Spleen (tissue), 11 donors: ENCODE results near the gene SEC14L2. TPM values are rescaled to one million over a fixed set of nuclear protein-coding genes. Genes with fewer than 3 reads are reported as not detected.

Experiments used
- DNase-seq: peaks from one replicate; pipeline ENCODE4 v3.0.0-alpha.2; 2020
- H3K27ac ChIP-seq, 8 donors: fragments of 200-600 bp; sonication (generic) in 7 of 8; 1 replicate in 4 of 8; 2 replicates in 4 of 8; pipeline versions ENCODE4 v1.5.0 to v1.8.0; 2016 to 2021; ENCODE audit warnings: inconsistent platforms in 4 of 8, mild to moderate bottlenecking in 4 of 8, moderate library complexity in 1 of 8
- H3K27me3 ChIP-seq, 7 donors: fragments of 200-600 bp; sonication (generic) in 6 of 7; replicated peaks in 1 of 7; 1 replicate in 4 of 7; 2 replicates in 3 of 7; pipeline versions ENCODE4 v1.5.0 to v1.8.0; 2016 to 2021; ENCODE audit warnings: inconsistent platforms in 3 of 7, mild to moderate bottlenecking in 1 of 7
- H3K36me3 ChIP-seq, 6 donors: fragments of 200-600 bp; sonication (generic) in 5 of 6; 1 replicate in 4 of 6; 2 replicates in 2 of 6; pipeline versions ENCODE4 v1.5.0 to v1.8.0; 2016 to 2021; ENCODE audit warnings: inconsistent platforms in 2 of 6
- H3K4me1 ChIP-seq, 6 donors: fragments of 200-600 bp; sonication (generic) in 5 of 6; 1 replicate in 3 of 6; 2 replicates in 3 of 6; pipeline versions ENCODE4 v1.5.0 to v1.8.0; 2016 to 2021; ENCODE audit warnings: inconsistent platforms in 3 of 6
- H3K4me3 ChIP-seq, 8 donors: fragments of 200-600 bp; sonication (generic) in 7 of 8; 1 replicate in 4 of 8; 2 replicates in 4 of 8; pipeline versions ENCODE4 v1.5.0 to v1.8.0; 2016 to 2021; ENCODE audit warnings: inconsistent platforms in 4 of 8, mild to moderate bottlenecking in 4 of 8, moderate library complexity in 2 of 8
- H3K9me3 ChIP-seq, 8 donors: fragments of 200-600 bp; sonication (generic) in 7 of 8; 1 replicate in 4 of 8; 2 replicates in 4 of 8; pipeline versions ENCODE4 v1.5.0 to v1.8.0; 2016 to 2021; ENCODE audit warnings: inconsistent platforms in 4 of 8
- POLR2A ChIP-seq, 3 donors: fragments of 450-650 bp; IDR thresholded peaks; one replicate each; pipeline ENCODE4 v1.5.1; 2017; ENCODE audit warnings: antibody characterized with exemption in 3 of 3, mild to moderate bottlenecking in 1 of 3
- POLR2AphosphoS5 ChIP-seq, 3 donors: sonication (generic); formaldehyde crosslinking; IDR thresholded peaks; one replicate each; pipeline ENCODE4 v1.5.1; 2017; ENCODE audit warnings: antibody characterized with exemption in 3 of 3
- WGBS, 5 donors: extraction: QIAGEN DNeasy Blood & Tissue Kit in 3 of 5; methylation state at CpG; one replicate each; pipeline versions ENCODE4 v1.1.5 to v1.1.7; 2013 to 2018; 5-methylcytosine and 5-hydroxymethylcytosine counted together
- intact Hi-C: fragments of 100-400 bp; cut with DNase I; formaldehyde crosslinking; loops from one replicate; pipeline ENCODE4 v1.15.0; 2023; ENCODE audit warnings: low total_unique reads
- polyA plus RNA-seq, 3 donors: library from polyadenylated mRNA; stranded (reverse); fragments of 200-250 nt; gene quantifications; one replicate each; pipeline ENCODE4 v1.2.1, GENCODE V29; 2013
- total RNA-seq, 7 donors: library from RNA; depleted of rRNA in 3 of 7; stranded (reverse); fragments of >200 nt in 3 of 7; fragmentation: NEBNext Ultra II Directional in 4 of 7; extraction: Animal tissue kit (Norgen Biotek cat#: 25700) in 4 of 7; gene quantifications; one replicate each; pipeline versions ENCODE4 v1.1.0 to v1.2.1, GENCODE V29; 2016 to 2021
- TF ChIP-seq, protein P1 (sequence below), 11 experiments: fragments of 200-600 bp in 7 of 11; fragments of 450-650 bp in 4 of 11; sonication (generic) in 4 of 11; IDR thresholded peaks in 8 of 11; conservative IDR thresholded peaks in 3 of 11; 1 replicate in 7 of 11; 2 replicates in 4 of 11; pipeline versions ENCODE4 v1.4.0 to v1.8.0; 2016 to 2021; ENCODE audit warnings: antibody characterized with exemption in 11 of 11, inconsistent platforms in 4 of 11, mild to moderate bottlenecking in 1 of 11
- donor health status: healthy with polysubstance abuse.
- donor health status: DM: no; HTN: no; CAD: no; lungs with moderate emphysema.
- donor health status: DM: no; HTN: no; CAD: no.
- donor health status: Bipolar disorder and iron deficiency.
- donor health status: healthy.
- donor health status: DM: no; HTN: no; CAD: no.
- donor health status: DM: yes; HTN: yes; CAD: no.

The SEC14L2 gene
- total and polyA plus RNA-seq, 10 donors, result 0.52 to 6.1 (median 1.7) TPM

DNA sequence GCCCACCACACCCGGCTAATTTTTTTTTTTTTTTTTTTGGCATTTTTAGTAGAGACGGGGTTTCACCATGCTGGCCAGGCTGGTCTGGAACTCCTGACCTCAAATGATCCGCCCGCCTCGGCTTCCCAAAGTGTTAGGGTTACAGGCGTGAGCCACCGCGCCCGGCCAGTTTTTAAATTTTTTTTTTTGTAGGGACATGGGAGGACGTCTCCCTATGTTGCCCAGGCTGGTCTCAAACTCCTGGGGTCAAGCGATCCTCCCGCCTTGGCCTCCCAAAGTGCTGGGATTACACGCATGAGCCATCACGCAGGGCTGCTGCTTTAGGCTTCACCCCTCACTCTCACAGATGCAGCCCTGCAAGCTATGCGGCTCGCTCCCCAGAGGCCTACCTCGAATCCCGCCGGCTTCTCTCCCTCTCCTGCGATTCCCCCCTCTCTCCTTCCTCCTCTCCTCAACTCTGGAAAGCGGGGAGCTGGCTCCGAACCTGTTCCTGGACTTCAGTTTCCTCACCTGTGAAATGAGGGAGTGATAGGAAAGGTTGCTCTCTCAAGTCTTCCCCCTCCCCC, 39.1 kb upstream of the SEC14L2 start:
- no peaks in the 10 kb centered on the region for H3K27me3 ChIP-seq
- WGBS, 5 donors, result 69 to 75% (median 72%) methylated on average over 22 of the region's 22 CpGs
- peaks cover 32 to 48% (median 45%) of the 10 kb centered on the region in 6 donors for H3K4me1 ChIP-seq
- intact Hi-C loops, result no loop called here
- peaks cover 0 to 22% (median 6%) of the 10 kb centered on the region in 6 donors for H3K36me3 ChIP-seq
- no peak overlapping the region for H3K27ac ChIP-seq
- peak overlapping the region in 6 of 8 donors; percentile 68 to 92 (median 88) for H3K4me3 ChIP-seq
- DNase-seq, result no peak
- no peaks in the 10 kb centered on the region for H3K9me3 ChIP-seq
- no peak for TF ChIP-seq POLR2A (IDR thresholded peaks at IDR 0.05)

DNA sequence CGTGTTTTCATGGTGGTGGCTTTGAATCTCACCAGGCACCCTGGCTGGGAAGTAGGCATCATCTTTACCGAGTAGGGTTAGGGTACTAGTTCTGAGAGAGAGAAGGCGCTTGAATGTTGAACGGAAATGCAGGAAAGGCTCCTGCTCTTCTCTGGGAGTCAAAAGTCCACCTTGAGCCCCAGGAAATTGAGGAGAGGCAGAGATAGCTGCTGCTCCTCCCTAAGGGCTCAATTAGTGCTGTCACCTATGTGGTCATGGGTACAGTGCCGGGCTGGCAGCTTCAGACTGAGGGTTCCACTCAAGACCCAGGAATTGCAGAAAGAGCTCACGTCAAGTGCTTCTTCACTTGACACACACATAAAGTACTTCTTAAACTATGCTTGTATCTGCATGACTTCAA, 38.3 kb upstream of the SEC14L2 start:
- TF ChIP-seq POLR2A (IDR thresholded peaks at IDR 0.05) (no peak), POLR2AphosphoS5 (IDR thresholded peaks at IDR 0.05) (no peak)
- TF ChIP-seq, protein P1, sequence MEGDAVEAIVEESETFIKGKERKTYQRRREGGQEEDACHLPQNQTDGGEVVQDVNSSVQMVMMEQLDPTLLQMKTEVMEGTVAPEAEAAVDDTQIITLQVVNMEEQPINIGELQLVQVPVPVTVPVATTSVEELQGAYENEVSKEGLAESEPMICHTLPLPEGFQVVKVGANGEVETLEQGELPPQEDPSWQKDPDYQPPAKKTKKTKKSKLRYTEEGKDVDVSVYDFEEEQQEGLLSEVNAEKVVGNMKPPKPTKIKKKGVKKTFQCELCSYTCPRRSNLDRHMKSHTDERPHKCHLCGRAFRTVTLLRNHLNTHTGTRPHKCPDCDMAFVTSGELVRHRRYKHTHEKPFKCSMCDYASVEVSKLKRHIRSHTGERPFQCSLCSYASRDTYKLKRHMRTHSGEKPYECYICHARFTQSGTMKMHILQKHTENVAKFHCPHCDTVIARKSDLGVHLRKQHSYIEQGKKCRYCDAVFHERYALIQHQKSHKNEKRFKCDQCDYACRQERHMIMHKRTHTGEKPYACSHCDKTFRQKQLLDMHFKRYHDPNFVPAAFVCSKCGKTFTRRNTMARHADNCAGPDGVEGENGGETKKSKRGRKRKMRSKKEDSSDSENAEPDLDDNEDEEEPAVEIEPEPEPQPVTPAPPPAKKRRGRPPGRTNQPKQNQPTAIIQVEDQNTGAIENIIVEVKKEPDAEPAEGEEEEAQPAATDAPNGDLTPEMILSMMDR (IDR thresholded peaks at IDR 0.05 in 8 of 11, conservative IDR thresholded peaks at IDR 0.05 in 3 of 11), result no peak
- intact Hi-C loops, result no loop called here
- no peak overlapping the region for H3K27ac ChIP-seq
- H3K9me3 ChIP-seq, result no peaks in the 10 kb centered on the region
- H3K4me1 ChIP-seq, result peaks cover 31 to 41% (median 39%) of the 10 kb centered on the region in 6 donors
- DNase-seq, result no peak
- no peaks in the 10 kb centered on the region for H3K27me3 ChIP-seq
- no peak overlapping the region for H3K4me3 ChIP-seq
- WGBS, 5 donors, result 94 to 97% (median 96%) methylated on average over 6 of the region's 6 CpGs
- H3K36me3 ChIP-seq, result peaks cover 0 to 20% (median 2%) of the 10 kb centered on the region in 6 donors

DNA sequence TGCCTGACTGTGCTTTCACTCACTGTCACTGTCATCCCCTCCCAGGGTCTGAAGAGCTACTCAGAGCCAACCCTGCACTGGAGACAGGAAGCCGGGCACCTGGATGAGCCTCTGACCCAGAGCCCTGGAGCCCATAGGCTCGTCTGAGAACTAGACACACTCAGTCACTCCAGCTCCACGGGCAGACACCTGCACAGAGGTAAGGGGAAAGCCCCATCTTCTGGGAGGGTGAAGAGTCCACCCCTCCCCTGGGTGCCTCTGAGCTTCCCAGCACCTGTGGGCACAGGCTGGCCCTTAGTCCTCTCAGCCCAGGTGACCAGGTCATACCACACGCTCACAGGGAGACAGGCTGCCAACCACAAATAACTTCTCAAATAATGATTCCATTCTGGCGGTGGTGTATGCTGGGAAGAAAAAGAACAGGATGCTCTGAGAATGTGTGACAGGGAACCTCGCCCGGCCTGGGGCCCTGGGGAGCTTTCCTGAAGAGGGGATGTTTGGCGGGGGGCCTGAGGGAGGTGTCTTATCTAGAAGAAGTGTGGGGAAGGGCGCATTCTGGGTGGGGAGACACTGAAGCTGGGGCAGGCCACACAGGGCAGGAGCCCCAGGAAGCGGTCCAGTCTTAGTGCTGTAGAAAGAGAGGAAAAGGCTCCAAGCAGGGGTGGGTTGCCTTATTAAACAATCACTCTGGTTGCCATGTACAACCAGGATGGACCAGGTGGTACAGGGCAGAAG, 34.7 kb upstream of the SEC14L2 start:
- 81 to 87% (median 84%) methylated on average over 10 of the region's 10 CpGs for WGBS, 5 donors
- peaks cover 0 to 28% (median 0%) of the 10 kb centered on the region in 6 donors for H3K36me3 ChIP-seq
- no peak for DNase-seq

DNA sequence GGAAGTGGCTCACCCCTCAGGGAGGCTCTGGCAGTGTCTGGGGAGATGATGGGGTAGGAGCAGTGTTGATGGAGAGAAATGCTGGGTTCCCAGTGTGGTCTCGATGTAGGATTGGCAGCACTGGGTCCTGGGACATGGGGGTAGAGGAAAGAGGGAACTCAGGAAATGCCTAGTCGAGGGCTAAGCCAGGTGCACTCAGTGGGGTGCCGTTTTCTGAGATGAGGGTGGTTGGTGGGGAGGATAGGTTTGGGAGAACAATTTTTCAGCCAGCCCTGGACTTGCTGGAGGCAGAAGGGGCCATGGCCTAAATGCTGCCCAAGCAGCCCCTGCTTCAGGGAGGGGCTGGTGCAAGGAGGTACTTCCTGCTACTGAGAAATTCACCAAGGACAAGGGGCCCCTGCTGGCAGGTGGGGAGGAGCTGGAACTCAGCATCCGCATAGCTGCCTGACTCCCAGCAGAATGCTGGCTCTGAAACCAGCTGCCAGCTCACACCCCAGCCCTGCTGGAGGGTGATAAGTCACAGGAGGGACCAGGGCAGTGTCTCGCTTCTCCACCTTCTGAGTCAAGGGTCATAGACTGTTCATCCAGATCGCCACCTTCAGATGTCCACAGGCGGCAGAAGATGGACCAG, 34.1 kb upstream of the SEC14L2 start:
- H3K4me1 ChIP-seq, result peaks cover 0 to 4% (median 3%) of the 10 kb centered on the region in 6 donors
- no peak overlapping the region for H3K4me3 ChIP-seq
- H3K27ac ChIP-seq, result no peak overlapping the region
- TF ChIP-seq, protein P1 (IDR thresholded peaks at IDR 0.05 in 8 of 11, conservative IDR thresholded peaks at IDR 0.05 in 3 of 11), result no peak
- no peak for TF ChIP-seq POLR2A (IDR thresholded peaks at IDR 0.05)
- H3K27me3 ChIP-seq, result no peaks in the 10 kb centered on the region
- no peaks in the 10 kb centered on the region for H3K9me3 ChIP-seq
- DNase-seq, result no peak
- H3K36me3 ChIP-seq, result peaks cover 0 to 28% (median 0%) of the 10 kb centered on the region in 6 donors
- intact Hi-C loops, result no loop called here
- WGBS, 5 donors, result 73 to 83% (median 80%) methylated on average over 6 to 7 of the region's 7 CpGs

More for the DNA sequence above, 34.7 kb upstream of the SEC14L2 start:
- intact Hi-C loops, result no loop called here
- Histone ChIP-seq H3K27me3 (no peaks in the 10 kb centered on the region), H3K4me3 (no peak overlapping the region), H3K4me1 (peaks cover 4 to 11% (median 10%) of the 10 kb centered on the region in 6 donors), H3K9me3 (no peaks in the 10 kb centered on the region), H3K27ac (no peak overlapping the region)
- TF ChIP-seq POLR2AphosphoS5 (IDR thresholded peaks at IDR 0.05), result no peak
- TF ChIP-seq, protein P1 (IDR thresholded peaks at IDR 0.05 in 8 of 11, conservative IDR thresholded peaks at IDR 0.05 in 3 of 11), result no peak
